HG03196 (cell line): ENCODE data around the gene ETFA.
A peak's percentile ranks its signal among the peaks of the same experiment; 100 is the strongest.

Experiments
- ATAC-seq: cut with Tn5 transposase; IDR thresholded peaks from one replicate; pipeline ENCODE4 v1.9.1; 2021; ENCODE audit not compliant: unreplicated experiment

Gene ETFA

DNA sequence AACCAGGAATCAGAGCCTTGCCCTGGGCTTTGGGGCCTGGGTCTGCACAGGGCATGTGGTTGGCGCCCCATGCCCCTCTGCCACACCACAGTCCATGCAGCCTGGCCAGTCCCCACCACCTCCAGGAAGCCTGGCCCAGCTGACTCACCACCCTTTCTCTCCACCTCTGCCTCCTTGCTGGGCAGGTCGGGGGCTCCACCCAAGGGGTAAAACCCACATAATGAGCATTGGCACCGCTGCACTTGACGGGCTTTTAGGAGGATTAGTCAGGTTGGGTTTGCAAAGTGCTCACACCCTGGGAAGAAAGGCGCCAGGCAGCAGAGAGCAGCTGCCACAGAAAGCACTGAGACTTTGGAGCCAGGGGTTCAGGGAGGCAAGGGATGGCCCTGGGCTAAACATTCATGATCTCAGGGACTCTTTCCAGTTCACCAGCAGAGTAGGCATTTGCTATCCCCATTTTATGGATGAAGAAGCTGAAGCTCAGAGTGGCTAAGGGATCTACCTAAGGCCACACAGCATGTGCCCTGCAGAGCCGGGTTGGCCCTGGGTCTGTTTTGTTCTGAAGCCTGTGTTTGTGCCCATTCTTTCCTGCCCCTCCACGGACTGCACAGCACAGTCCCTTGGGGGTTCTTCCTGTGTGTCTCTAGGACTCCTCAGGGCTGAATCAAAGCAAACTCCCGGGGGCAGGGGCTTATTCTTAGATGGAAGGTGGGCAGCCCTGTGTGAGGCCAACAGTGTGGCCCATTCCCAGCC is 113.4 kb downstream of the ETFA start:
- ATAC-seq: no peak

DNA sequence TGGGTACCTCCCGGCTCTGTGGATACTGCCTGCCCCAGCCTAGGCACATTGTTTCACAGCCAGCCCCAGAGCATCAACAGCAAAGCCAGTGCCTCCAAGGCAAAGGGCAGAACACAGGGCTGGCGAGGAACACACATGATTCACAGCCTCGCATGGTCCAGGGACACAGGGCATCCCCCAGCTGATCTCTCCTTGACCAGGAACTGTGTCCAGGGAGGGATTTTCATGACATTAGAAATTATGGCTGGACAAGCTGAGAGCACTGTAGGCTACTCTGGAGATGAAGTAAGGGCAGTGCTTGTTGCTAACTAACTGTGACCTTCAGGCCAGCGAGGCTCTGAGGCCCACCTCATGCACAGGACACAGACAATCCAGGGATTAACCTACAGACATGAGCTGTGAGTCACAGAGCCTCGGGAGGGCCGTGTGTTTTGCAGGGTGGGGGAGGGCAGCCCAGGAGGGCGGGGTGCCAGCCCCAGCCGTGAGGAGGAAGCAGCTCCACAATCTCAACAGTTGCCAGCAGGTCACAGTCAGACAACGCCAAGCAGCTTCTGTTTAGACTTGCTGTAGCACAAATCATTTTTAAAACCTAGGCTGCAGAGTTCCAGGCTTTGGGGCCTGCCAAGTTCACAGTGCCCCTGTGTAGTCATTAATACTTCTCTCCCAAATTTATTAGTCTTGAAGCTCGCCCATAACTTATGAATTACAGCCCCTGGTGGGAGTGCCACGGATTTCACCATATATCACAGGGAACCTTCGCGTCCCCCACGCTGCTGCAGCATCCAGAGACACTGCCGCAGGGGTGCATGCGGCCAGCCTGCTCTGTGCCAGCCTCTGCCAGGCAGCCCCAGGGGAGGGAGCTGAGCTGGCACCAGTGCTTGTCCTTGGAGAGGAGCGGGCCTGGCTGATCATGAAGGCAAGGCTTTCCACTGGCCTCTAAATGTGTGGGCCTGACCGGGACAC is 114.7 kb downstream of the ETFA start:
- ATAC-seq: no peak

DNA sequence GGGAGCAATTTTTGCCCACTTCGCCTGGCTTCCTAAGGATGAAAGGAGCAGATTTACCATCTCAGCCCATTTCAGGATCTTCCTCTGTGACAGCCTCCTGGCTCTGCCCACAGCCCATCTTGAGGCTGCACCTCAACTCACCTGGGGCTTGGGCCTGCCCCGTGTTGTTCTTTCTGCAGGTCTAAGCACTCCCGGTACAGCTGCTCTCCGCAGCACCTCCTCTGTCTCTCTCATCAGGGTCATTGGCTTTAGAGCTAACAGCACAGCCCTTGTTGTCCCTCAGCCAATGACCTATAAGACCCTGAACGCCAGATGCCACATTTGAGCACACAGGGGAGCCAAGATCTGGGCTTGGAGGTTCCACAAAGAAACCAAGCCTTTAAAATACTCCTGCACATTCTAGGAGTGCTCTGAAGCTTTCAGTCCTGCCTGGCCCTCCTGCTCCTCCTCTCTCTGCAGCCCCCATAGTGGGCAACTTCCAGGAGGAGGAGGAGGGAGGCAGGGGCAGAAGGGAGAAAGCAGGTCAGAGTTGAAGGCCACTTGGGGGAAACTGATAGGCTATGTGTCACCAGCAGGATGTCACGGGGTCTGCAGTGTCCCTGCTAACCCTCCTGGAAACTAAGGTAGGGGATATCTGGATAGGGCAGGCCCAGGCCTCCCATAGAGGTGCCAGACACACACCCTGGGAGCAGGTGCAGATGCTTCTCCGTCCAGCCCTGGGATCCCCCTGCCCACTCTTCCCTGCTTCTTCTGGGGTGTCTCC is 115.6 kb downstream of the ETFA start:
- ATAC-seq: no peak

DNA sequence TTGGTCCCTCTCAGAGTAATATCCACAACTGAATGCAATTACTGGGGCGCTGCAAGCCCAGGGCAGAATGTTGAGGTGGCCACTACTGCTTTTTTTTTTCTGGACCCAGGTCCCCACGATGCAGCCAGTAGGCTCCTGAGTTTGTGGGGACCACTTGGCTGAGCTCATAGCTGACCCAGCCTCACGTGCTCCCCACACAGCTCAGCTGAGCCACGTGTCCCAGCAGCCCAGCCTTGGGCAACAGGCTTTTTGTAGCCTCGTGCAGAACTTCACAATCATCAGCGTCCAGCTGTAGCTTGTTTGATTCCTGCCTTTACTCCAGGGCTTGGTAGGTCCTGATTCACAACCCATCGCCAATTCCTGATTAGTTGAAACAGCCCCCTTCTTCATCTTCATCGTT is 117.3 kb downstream of the ETFA start:
- ATAC-seq: no peak

DNA sequence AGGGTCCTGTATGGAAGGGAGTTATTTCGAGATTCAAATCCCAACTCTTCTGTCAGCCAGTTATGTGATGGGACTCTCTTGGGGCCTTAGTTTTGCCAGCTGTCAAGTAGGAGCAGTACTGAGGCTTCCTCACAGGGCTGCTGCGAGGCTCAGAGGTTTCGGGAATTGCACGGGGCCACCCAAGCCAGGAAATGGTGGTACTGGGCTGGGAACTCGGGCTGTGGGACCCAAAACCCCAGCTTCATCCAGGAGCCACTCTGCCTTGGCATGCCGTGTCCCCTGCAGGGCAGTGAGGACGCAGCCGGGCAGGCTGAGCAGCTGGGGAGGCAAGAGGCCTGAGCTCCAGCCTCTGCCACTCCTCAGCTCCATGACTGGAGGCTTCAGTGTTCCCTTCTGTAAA is 118.6 kb downstream of the ETFA start:
- ATAC-seq: no peak

DNA sequence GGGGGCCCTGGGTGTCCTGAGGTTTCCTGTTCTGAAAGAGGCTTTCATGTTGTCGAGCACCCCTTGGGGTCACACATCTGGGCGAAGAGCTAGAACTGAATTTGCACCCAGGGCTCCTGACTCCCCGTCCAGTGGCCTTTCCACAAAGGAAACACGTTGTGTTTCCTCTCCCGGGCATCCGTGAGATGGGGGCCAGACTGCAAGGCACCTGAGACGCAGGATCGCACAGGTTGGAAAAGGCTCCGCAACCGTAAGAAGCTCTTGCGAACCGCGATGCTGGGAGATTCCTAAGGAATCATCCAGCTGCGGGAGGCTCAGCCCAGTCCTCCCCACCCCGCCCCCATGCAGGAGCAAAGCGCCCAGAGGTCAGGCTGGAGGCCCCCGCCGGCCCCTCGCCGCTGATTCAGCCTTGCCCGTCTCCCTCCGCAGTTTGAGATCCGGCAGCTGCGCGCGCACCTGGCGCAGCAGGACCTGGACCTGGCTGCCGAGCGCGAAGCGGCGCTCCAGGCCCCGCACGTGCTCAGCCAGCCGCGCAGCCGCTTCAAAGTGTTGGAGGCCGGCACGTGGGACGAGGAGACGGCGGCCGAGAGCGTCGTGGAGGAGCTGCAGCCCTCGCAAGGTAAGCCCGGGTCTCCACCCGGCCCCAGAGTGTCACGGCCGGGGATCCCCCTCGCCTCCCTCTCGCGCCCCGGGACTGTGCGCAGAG is 119.6 kb downstream of the ETFA start:
- no peak for ATAC-seq

DNA sequence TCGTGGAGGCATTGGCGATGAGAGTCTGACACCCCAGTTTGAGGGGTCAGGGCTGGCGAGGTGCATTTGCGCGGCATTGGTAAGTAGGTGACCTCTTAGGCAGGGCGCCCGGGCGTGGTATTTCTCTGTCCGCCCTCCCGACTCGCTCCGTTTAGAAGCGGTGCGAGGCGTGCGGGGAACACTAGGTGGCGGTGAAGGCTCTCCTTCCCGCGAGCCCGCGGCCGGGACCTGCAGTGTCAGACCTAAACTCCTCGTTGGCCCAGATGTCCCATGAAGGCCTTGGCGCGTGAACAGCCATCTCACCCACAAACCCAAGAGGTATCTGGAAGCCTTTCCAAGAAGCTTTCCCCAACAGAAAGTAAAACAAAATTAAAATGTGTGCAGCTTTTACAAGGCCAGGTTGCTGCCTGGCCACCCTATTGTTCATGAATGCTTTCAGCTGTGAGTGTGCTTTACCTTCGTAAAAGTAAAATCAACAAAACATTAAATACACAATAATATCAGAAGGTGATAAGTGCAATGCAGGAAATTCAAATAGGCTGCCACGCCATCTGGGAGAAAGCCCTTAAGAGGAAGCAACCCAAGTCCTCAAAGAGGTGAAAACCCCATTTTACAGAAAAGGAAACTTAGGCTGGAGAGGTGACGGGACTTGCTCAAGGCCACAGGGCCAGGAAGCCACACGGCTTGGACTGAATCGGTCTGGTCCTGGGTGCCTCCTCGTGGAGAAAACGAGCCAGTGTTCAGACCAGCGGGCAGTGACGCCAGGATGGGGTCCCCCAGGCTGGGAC is 120.3 kb downstream of the ETFA start:
- peak; percentile 81 for ATAC-seq

DNA sequence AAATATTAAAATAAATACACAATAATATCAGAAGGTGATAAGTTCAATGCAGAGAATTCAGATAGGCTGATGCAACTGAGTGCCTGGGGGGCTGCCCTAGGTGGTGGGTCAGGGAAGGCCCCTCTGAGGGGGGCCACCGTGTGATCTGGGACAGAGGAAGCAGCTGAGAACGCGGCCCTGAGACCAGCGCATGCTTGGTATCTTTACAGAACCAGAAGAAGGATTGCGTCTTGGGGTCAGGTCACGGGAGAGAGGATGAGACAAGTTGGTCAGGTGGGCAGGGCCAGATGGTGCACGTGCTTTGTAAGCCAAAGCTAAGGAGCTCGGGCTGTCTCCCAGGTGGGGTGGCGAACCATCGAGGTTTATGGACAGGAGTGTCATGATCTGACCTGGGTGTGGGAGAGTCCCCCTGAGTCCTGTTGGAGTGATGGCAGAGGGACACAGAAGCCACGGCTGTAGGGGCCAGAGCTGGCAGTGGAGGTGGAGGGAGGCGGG is 121.2 kb downstream of the ETFA start:
- no peak for ATAC-seq

DNA sequence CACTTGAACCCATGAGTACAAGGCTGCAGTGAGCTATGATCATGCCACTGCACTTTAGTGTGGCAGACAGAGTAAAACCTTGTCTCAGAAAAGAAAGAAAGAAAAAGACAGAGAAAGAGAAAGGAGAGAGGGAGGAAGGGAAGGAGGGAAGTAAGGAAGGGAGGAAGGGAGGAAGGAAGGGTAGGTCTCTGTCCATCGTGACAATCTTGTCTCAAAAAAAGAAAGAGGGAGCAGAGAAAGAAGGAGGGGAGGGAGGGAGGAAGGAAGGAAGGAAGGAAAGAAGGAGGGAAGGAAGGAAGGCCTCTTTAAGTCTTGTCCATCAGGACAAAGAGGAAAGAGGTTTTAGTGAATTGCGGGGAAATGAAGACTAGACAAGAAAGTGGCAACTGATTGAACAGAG is 122.2 kb downstream of the ETFA start:
- no peak for ATAC-seq

DNA sequence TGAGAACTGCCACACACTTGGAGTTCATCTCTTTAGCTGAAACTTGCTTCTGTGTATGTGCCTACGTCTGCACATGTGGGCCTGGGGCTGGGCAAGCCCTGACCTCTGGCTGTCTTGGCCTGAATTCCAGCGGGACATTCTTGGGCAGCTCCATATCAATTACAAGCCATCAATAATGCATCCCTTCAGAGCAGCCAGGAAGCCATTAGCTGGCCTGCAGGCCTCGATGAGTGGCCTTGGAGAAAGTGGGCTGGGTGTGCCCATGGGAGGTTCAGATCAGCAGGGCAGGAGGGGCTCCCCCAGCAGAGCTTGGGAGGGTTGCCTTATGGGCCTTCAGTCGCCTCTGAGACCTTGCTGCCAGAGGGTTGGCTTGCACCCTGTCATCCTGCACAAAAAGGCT is 124.1 kb downstream of the ETFA start:
- no peak for ATAC-seq

DNA sequence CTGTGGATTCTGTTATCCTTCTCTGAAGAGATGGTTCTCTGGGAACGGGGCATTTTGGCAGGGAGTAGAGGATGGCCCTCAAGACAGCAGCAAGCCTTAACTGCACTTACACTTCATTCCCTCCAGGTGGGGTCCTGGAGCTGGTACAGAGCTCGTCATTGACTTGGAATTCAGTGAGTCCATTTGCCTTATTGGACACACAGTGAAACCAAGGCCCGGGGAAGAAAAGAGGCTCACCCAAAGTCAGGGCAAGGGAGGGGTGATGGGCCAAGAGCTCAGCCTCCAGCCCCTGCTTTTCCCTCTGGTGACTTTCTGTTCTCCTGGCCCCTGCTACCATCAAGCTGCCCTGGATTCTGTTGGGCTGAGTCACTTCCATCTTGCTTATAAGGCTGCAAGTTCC is 125.6 kb downstream of the ETFA start:
- ATAC-seq: no peak

DNA sequence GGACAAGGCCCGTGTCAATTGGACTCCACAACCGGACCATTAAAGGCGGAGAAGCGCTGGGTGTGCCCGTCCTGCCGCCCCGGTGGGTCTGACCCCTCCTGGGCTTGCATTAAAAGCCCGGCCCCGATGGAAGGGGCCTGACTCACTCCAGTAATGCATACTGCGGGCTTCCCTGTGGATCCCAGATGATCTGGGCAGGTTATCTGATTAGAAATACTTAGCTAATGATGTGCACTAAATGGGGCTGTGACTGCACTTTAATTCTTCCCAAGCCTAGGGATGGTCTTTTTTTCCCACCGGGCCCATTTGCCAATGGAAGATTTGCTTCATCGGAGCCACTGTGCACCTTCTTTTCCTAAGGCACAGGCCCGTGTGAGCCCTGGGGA is 126.6 kb downstream of the ETFA start:
- no peak for ATAC-seq

DNA sequence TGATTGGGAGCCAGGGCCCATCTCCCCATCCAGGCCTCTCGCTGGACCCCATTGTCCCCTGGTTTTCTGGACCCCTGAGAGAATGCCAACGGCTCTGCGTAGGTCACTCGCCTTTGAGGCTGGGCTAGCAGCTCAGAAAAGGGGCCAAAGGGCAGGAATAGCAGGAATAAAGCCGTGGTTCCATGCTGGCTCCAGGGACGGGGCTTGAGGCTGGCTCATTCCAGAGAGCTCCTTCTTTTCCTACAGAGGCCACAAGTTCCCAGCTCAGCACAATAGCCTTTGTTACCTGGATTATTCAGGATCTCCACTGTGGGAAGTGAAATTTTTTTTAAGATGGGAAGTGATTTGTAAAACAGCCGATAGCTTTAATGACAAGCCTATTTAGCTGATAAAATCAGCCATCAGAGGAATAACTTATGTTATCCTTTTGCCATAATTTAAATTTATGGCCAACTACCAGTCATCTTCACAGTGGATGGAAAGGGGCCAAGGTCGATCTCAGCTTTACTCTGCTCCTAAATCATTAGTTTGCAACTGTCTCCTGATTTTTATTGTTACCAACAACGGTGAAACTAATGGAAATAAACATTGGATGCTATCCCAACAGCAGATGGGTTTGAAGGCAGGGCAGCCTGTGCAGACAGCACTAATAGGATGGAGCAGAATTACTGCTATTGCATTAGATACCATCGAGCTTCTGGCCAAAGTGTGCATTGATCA is 127.2 kb downstream of the ETFA start:
- no peak for ATAC-seq

DNA sequence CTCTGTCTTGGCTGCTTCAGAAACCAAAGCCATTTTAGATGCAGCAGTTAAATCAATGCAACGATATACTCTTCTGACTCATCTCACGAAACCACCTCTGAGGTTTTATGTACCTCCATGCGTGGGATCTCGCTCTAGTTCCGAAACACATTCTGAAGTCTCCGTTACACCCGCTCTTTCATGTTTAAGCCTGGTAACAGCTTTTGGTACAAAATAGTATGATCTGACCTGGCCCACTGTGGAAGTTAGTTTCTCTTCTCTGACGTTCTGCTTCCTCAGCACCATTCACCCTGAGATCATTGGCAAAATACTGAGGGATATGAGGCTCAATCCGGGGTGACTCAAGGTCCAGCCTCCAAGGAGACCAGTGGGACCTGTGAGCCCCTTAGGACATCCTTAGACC is 129.6 kb downstream of the ETFA start:
- no peak for ATAC-seq

DNA sequence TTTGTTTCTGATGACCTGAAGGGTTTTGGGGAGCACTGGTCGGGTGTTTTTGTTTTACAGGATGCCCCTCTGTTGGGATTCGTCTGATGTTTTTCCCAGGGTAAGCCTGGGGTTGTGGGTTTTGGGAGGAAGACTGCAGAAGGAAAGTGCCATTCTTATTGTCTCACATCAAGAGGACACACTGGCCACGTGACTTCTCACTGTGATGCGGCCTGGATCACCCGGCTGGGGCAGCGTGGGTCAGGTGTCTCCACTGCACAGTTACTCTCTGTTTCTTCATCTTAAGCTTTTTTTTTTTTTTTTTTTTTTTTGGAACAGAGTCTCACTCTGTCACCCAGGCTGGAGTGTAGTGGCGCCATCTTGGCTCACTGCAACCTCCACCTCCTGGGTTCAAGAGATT is 130.9 kb downstream of the ETFA start:
- no peak for ATAC-seq

DNA sequence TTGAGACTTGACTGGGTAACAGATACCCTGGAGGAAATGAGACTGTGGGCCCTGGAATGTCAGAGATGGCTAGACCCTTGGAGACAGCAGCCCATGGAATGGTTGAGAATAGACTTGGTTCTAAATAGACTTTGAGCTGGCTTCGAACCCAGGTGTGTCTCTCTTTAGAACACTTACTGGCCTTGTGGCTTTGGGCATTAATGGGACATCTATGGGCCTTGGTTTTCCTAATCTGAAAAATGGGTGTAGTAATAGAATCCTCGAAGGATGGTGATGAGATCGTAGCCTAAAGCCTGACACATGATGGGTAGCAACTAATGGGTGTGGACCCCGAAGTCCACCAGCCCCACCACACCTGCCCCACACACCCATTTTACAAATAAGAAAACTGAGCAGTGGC is 132.2 kb downstream of the ETFA start:
- no peak for ATAC-seq

DNA sequence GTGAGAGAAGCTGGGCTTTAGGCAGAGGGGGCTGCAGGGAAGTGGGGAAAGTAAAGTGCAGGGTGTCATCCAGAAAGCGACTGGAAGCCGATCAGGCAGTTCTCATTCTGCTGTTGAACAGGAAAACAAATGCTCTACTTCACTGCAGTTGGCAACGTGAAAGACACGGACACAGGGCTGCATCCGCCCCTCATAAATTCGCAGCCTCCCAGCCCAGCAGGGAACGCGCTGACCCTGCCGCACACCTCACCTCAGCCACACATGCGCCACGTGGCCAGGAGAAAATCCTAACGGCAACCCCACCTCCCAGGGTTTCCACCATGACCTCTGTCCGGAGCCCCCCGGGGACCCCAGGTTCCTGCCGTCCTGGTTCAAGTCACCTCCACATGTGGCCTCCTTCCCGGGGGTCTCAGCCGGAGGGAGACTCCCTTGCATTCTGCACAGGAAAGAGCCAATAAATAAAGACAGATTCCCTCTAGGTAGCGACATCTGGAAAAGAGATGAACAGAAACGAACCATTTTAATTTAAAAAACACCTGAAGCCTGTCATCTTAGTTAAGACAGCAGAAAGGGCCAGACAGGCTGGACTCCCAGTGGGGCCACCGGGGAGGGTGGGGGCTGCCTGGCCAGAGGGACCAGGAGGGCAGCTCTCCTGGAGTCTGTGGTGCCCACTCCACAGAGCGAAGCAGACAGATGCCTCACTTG is 132.8 kb downstream of the ETFA start:
- no peak for ATAC-seq

DNA sequence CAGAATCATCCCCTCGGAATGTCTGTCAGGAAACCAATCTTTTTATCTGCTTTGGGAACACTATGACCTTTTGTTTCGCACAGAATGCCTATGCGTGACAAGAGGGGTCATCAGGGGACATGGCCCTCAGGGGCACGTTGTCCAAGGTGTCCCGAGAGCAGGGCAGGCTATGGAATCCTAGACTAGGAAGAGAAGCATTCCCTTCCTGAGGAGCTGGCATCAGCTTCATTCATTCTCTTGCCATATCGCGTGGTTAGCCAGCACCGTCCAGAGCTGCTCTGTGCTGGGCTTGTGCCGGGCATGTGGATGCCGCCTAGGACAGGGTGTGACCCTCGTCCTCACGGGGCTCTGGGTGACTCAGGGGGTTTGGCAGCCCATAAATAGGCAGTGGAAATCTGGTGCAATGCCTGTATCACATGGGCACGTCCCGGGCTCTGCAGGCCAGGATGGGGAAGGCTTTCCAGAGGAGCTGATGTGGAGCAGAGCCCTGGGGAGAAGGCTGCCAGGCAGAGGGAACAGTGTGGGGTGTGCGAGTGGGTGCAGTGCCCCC is 133.7 kb downstream of the ETFA start:
- ATAC-seq: no peak
